ENCODE measurements around the gene HDGF. TPM values are rescaled to one million over a fixed set of nuclear protein-coding genes. Genes with fewer than 3 reads are reported as not detected.
A peak's percentile ranks its signal among the peaks of the same experiment; 100 is the strongest.

Gene HDGF
- total and polyA plus RNA-seq, 9 of the 15 experiments (the other 6 are each of a cell fraction or from before 2014, with no cell fraction given), result 38.8 to 601 (median 400) TPM

DNA sequence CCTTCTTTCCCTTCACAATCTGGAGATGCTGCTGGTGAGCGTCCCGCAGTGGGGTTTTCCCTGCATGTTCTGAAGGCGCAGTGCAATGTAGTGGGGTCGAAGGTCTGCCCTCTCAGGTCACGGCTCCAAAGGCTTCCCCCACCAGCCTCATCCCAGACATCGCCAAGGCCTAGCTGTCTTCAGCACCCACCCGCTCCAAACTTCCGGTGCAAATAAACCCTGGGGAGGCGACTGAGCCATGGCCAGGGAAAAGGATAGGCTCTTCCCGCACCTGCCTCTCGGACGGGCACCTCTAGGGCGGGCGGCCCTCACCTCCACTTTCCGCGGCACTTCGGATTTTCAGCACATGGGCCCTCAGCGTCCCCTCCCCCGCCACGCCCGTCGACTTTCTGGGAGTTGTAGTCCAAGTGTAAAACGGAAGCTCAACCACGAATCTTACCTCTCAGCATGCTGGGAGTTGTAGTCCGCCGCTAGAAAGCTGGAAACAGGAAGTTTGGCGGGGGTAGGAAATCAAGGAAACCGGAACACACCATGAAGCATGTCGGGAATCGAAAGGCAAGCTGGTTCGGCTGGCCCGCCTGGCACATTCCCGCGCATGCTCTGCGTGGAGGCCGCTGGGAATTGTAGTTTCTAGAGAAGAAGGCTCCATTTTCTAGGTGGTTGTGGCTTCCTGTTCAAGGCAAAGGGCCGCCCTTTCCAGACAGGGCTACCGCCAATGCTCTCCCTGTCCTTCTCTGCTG is 10.6 kb downstream of the HDGF start, which contains the start of gene MRPL24 (continued):
- TF ChIP-seq, protein P1, sequence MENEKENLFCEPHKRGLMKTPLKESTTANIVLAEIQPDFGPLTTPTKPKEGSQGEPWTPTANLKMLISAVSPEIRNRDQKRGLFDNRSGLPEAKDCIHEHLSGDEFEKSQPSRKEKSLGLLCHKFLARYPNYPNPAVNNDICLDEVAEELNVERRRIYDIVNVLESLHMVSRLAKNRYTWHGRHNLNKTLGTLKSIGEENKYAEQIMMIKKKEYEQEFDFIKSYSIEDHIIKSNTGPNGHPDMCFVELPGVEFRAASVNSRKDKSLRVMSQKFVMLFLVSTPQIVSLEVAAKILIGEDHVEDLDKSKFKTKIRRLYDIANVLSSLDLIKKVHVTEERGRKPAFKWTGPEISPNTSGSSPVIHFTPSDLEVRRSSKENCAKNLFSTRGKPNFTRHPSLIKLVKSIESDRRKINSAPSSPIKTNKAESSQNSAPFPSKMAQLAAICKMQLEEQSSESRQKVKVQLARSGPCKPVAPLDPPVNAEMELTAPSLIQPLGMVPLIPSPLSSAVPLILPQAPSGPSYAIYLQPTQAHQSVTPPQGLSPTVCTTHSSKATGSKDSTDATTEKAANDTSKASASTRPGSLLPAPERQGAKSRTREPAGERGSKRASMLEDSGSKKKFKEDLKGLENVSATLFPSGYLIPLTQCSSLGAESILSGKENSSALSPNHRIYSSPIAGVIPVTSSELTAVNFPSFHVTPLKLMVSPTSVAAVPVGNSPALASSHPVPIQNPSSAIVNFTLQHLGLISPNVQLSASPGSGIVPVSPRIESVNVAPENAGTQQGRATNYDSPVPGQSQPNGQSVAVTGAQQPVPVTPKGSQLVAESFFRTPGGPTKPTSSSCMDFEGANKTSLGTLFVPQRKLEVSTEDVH (IDR thresholded peaks at IDR 0.05; ENCODE audit: low read depth, partially characterized antibody), result peak; percentile 95
- TF ChIP-seq FOXK2 (conservative IDR thresholded peaks at IDR 0.05 in 1 of 2, IDR thresholded peaks at IDR 0.05 in 1 of 2; ENCODE audit: low read depth in 2 of 2) (peak; percentile 87 to 92), CBX8 (IDR thresholded peaks at IDR 0.05; ENCODE audit: borderline replicate concordance, extremely low read depth, low read depth, low read length, poor library complexity, severe bottlenecking) (no peak), ZNF586 (CRISPR knock-in tag; conservative IDR thresholded peaks at IDR 0.05) (no peak), CBFA2T3 (IDR thresholded peaks at IDR 0.05) (no peak), ZBTB8A (IDR thresholded peaks at IDR 0.05; ENCODE audit: partially characterized antibody) (no peak)
- TF ChIP-seq, protein P2, sequence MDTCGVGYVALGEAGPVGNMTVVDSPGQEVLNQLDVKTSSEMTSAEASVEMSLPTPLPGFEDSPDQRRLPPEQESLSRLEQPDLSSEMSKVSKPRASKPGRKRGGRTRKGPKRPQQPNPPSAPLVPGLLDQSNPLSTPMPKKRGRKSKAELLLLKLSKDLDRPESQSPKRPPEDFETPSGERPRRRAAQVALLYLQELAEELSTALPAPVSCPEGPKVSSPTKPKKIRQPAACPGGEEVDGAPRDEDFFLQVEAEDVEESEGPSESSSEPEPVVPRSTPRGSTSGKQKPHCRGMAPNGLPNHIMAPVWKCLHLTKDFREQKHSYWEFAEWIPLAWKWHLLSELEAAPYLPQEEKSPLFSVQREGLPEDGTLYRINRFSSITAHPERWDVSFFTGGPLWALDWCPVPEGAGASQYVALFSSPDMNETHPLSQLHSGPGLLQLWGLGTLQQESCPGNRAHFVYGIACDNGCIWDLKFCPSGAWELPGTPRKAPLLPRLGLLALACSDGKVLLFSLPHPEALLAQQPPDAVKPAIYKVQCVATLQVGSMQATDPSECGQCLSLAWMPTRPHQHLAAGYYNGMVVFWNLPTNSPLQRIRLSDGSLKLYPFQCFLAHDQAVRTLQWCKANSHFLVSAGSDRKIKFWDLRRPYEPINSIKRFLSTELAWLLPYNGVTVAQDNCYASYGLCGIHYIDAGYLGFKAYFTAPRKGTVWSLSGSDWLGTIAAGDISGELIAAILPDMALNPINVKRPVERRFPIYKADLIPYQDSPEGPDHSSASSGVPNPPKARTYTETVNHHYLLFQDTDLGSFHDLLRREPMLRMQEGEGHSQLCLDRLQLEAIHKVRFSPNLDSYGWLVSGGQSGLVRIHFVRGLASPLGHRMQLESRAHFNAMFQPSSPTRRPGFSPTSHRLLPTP (IDR thresholded peaks at IDR 0.05; ENCODE audit: borderline replicate concordance, extremely low read depth, insufficient read length), result no peak
- TF ChIP-seq, protein P3, sequence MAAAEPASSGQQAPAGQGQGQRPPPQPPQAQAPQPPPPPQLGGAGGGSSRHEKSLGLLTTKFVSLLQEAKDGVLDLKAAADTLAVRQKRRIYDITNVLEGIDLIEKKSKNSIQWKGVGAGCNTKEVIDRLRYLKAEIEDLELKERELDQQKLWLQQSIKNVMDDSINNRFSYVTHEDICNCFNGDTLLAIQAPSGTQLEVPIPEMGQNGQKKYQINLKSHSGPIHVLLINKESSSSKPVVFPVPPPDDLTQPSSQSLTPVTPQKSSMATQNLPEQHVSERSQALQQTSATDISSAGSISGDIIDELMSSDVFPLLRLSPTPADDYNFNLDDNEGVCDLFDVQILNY (CRISPR knock-in tag; IDR thresholded peaks at IDR 0.05), result no peak
- TF ChIP-seq, protein P4, sequence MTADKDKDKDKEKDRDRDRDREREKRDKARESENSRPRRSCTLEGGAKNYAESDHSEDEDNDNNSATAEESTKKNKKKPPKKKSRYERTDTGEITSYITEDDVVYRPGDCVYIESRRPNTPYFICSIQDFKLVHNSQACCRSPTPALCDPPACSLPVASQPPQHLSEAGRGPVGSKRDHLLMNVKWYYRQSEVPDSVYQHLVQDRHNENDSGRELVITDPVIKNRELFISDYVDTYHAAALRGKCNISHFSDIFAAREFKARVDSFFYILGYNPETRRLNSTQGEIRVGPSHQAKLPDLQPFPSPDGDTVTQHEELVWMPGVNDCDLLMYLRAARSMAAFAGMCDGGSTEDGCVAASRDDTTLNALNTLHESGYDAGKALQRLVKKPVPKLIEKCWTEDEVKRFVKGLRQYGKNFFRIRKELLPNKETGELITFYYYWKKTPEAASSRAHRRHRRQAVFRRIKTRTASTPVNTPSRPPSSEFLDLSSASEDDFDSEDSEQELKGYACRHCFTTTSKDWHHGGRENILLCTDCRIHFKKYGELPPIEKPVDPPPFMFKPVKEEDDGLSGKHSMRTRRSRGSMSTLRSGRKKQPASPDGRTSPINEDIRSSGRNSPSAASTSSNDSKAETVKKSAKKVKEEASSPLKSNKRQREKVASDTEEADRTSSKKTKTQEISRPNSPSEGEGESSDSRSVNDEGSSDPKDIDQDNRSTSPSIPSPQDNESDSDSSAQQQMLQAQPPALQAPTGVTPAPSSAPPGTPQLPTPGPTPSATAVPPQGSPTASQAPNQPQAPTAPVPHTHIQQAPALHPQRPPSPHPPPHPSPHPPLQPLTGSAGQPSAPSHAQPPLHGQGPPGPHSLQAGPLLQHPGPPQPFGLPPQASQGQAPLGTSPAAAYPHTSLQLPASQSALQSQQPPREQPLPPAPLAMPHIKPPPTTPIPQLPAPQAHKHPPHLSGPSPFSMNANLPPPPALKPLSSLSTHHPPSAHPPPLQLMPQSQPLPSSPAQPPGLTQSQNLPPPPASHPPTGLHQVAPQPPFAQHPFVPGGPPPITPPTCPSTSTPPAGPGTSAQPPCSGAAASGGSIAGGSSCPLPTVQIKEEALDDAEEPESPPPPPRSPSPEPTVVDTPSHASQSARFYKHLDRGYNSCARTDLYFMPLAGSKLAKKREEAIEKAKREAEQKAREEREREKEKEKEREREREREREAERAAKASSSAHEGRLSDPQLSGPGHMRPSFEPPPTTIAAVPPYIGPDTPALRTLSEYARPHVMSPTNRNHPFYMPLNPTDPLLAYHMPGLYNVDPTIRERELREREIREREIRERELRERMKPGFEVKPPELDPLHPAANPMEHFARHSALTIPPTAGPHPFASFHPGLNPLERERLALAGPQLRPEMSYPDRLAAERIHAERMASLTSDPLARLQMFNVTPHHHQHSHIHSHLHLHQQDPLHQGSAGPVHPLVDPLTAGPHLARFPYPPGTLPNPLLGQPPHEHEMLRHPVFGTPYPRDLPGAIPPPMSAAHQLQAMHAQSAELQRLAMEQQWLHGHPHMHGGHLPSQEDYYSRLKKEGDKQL (CRISPR knock-in tag; IDR thresholded peaks at IDR 0.05; ENCODE audit: borderline replicate concordance), result no peak
- TF ChIP-seq, protein P5, sequence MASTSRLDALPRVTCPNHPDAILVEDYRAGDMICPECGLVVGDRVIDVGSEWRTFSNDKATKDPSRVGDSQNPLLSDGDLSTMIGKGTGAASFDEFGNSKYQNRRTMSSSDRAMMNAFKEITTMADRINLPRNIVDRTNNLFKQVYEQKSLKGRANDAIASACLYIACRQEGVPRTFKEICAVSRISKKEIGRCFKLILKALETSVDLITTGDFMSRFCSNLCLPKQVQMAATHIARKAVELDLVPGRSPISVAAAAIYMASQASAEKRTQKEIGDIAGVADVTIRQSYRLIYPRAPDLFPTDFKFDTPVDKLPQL (IDR thresholded peaks at IDR 0.05; ENCODE audit: extremely low read depth, insufficient read length), result no peak

All from K562 (cell line).